GM19468 (cell line): Measurements from ENCODE around the gene EFEMP2.
"Not testable (repeated sequence)": the region's sequence is repeated elsewhere in the genome, so short reads cannot be mapped to it uniquely, and the experiment has no call there.

Source experiments
- ATAC-seq: cut with Tn5 transposase; IDR thresholded peaks from one replicate; pipeline ENCODE4 v1.9.1; 2021; ENCODE audit warnings: mild to moderate bottlenecking, moderate library complexity, moderate number of reproducible peaks; ENCODE audit not compliant: unreplicated experiment; ENCODE audit errors: extremely low read depth

EFEMP2 gene

GRCh38 chr11:65856689-65857499, 15.7 kb downstream of the EFEMP2 start:
- peak; percentile 14 for ATAC-seq

- ATAC-seq: no peak
Observed at GRCh38 chr11:65855927-65856363, 16.7 kb downstream of the EFEMP2 start.

- no peak for ATAC-seq
Observed at GRCh38 chr11:65854852-65855837, 17.5 kb downstream of the EFEMP2 start.

GRCh38 chr11:65854161-65854592, 18.4 kb downstream of the EFEMP2 start:
- no peak for ATAC-seq

GRCh38 chr11:65853246-65853979, 19.2 kb downstream of the EFEMP2 start:
- no peak for ATAC-seq

- no peak for ATAC-seq
Observed at GRCh38 chr11:65852508-65853245, 19.9 kb downstream of the EFEMP2 start.

- ATAC-seq: no peak
Observed at GRCh38 chr11:65851811-65852507, 20.6 kb downstream of the EFEMP2 start.

GRCh38 chr11:65851083-65851579, 21.5 kb downstream of the EFEMP2 start:
- ATAC-seq: no peak

GRCh38 chr11:65850217-65851082, 22.1 kb downstream of the EFEMP2 start:
- no peak for ATAC-seq

GRCh38 chr11:65849771-65850216, 22.8 kb downstream of the EFEMP2 start:
- no peak for ATAC-seq

GRCh38 chr11:65849366-65849765, 23.2 kb downstream of the EFEMP2 start:
- no peak for ATAC-seq

GRCh38 chr11:65848693-65849092, 23.9 kb downstream of the EFEMP2 start:
- ATAC-seq: not testable (repeated sequence)

GRCh38 chr11:65847746-65848145, 24.9 kb downstream of the EFEMP2 start:
- no peak for ATAC-seq

GRCh38 chr11:65844231-65844872, 28.2 kb downstream of the EFEMP2 start:
- ATAC-seq: no peak

GRCh38 chr11:65843811-65844210, 28.8 kb downstream of the EFEMP2 start:
- ATAC-seq: no peak

GRCh38 chr11:65842144-65842543, 30.5 kb downstream of the EFEMP2 start:
- no peak for ATAC-seq

GRCh38 chr11:65834202-65834601, 38.4 kb downstream of the EFEMP2 start:
- no peak for ATAC-seq
